NB4 (cell line): ENCODE data around the gene RNF44.

Experiments used
- DNase-seq: peaks from one replicate; pipeline ENCODE4 v3.0.0; 2010; ENCODE audit warnings: low read depth
- H3K4me3 ChIP-seq: one replicate; pipeline ENCODE4 v1.5.1; 2011; ENCODE audit warnings: mild to moderate bottlenecking, low read depth, low read length, moderate library complexity
- MYC ChIP-seq: IDR thresholded peaks from 2 replicates; pipeline ENCODE4 v1.6.1; 2011; ENCODE audit warnings: low read depth, low read length
- POLR2A ChIP-seq: IDR thresholded peaks from 2 replicates; pipeline ENCODE4 v1.6.1; 2011; ENCODE audit warnings: mild to moderate bottlenecking; ENCODE audit not compliant: insufficient read length; ENCODE audit errors: extremely low read depth
- TF ChIP-seq, protein P1 (sequence below): IDR thresholded peaks from one replicate; pipeline ENCODE4 v1.5.1; 2012; ENCODE audit warnings: low read depth, low read length
- TF ChIP-seq, protein P2 (sequence below): IDR thresholded peaks from 2 replicates; pipeline ENCODE4 v1.6.1; 2011; ENCODE audit warnings: low read depth, low read length

RNF44 gene

DNA sequence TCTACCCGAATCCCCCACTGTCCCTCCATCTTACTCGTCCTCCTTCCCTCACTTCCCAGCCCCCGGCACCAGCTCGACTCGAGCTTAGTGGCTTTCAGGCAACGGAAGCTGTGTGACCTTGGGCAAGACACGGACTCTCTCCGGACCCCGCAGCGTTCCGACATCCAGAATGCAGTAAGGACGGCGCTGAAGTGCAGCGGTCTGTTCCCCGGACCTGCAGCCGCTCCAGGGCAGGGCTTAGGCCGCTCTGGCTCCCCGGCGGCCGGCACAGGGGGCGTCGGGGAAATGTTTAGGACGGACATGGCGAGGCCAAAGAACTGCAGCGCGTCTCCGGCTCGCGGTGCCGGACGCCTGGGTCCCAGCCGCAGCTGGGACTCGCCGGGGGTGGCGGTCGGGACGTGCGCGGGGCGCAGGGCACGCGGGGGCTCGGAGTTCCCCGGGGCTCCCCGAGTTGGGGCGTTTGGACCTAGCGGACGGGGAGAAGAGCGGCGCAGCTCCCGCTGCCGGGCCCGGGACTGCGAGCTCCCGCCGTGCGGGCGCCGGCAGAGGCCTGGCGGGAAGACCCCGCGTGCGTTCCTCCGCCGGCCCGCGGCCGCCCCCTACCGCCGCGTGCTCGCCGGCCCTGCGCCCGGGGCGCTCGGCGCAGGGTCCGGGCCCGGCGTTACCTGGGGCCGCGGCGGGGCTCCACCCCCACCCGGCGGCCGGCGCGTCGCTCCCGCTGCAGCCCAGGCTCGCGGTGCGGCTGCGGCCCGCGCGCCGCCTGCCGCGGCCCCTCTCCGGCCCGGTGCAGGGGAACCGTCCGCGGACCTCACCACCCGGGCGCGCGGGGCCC lies 5.6 kb upstream of the RNF44 start:
- DNase-seq = peak; percentile 72
- TF ChIP-seq, protein P1, sequence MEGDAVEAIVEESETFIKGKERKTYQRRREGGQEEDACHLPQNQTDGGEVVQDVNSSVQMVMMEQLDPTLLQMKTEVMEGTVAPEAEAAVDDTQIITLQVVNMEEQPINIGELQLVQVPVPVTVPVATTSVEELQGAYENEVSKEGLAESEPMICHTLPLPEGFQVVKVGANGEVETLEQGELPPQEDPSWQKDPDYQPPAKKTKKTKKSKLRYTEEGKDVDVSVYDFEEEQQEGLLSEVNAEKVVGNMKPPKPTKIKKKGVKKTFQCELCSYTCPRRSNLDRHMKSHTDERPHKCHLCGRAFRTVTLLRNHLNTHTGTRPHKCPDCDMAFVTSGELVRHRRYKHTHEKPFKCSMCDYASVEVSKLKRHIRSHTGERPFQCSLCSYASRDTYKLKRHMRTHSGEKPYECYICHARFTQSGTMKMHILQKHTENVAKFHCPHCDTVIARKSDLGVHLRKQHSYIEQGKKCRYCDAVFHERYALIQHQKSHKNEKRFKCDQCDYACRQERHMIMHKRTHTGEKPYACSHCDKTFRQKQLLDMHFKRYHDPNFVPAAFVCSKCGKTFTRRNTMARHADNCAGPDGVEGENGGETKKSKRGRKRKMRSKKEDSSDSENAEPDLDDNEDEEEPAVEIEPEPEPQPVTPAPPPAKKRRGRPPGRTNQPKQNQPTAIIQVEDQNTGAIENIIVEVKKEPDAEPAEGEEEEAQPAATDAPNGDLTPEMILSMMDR = peak; percentile 5
- peak; percentile 58 for TF ChIP-seq MYC
- TF ChIP-seq, protein P2, sequence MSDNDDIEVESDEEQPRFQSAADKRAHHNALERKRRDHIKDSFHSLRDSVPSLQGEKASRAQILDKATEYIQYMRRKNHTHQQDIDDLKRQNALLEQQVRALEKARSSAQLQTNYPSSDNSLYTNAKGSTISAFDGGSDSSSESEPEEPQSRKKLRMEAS = no peak; the same call in 1 of the 2 replicates
- peak overlapping the region; percentile 65 for H3K4me3 ChIP-seq

- TF ChIP-seq, protein P2 = no peak
- TF ChIP-seq MYC = no peak
- TF ChIP-seq, protein P1 = no peak
- peak overlapping the region; percentile 65 for H3K4me3 ChIP-seq
- DNase-seq = no peak
Measured at GRCh38 chr5:176542135-176542595, 5.0 kb upstream of the RNF44 start.

- peak overlapping the region; percentile 12 for H3K4me3 ChIP-seq
- TF ChIP-seq POLR2A (peak; percentile 26), MYC (no peak)
- TF ChIP-seq, protein P1 = no peak
- TF ChIP-seq, protein P2 = peak; percentile 39; the same call in 1 of the 2 replicates
- DNase-seq = peak; percentile 85
Measured at GRCh38 chr5:176541338-176542134, 4.3 kb upstream of the RNF44 start.

DNA sequence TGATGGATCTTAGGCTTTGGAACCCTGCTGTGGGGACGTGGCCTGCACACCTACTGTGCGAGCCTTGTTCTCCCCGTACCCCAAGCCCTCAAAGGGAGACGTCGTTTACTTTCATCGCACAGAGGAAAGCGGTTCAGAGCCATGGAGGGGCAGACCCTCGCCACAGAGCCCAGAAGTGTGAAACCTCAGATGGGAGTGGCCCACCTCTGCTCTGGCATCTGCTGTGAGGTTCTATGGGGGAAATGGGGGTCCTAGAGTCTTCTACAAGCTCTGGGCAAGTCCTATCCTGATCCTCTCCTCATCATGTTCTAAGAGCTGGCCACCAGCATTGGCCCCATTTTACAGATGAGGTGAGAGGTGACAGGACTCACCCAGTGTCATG lies 3.7 kb upstream of the RNF44 start:
- TF ChIP-seq, protein P2 = no peak
- TF ChIP-seq MYC (no peak), POLR2A (no peak)
- TF ChIP-seq, protein P1 = no peak
- H3K4me3 ChIP-seq = no peak overlapping the region
- no peak for DNase-seq

DNA sequence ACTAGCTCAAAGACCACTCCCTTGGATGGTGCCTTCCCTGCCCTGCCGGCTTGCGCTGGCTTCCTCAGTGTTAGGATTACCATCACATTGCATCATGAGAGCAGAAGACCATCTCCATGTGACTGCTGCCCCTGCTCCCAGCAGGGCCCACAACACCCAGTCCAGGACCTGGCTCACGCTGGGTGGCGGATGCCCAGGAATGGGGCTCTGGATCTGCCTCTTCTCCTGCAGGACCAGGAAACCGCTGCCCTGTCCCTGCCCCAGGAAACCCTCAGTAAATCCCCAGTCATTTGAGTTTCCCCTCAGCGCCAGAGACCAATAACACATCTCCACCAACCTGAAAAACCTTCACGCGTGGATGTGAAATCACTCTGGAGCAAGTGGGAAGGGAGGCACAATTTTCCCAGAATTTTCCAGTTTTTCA lies 3.3 kb upstream of the RNF44 start:
- no peak for DNase-seq
- H3K4me3 ChIP-seq = no peak overlapping the region
- TF ChIP-seq POLR2A = no peak
- TF ChIP-seq, protein P1 = no peak
- no peak for TF ChIP-seq MYC
- TF ChIP-seq, protein P2 = no peak
